Neural crest cell (in vitro differentiated cells): Measurements from ENCODE around the gene CDK5RAP2. TPM values are rescaled to one million over a fixed set of nuclear protein-coding genes. Genes with fewer than 3 reads are reported as not detected.

Source experiments
- DNase-seq: peaks from one replicate; pipeline ENCODE4 v3.0.0; 2021; ENCODE audit warnings: low read depth, mixed read lengths, low spot score
- H3K27ac Mint-ChIP-seq: one replicate; pipeline ENCODE4 v1.8.0; 2021; ENCODE audit warnings: mild to moderate bottlenecking, mixed read lengths; ENCODE audit not compliant: unreplicated experiment
- H3K27me3 Mint-ChIP-seq: 2 replicates; pipeline ENCODE4 v1.8.0; 2021; ENCODE audit warnings: low read depth, mild to moderate bottlenecking, mixed read lengths
- H3K36me3 Mint-ChIP-seq: 2 replicates; pipeline ENCODE4 v1.8.0; 2021; ENCODE audit warnings: low read depth, mild to moderate bottlenecking, mixed read lengths
- H3K4me1 Mint-ChIP-seq: 2 replicates; pipeline ENCODE4 v1.8.0; 2021; ENCODE audit warnings: mixed read lengths
- H3K4me3 Mint-ChIP-seq: one replicate; pipeline ENCODE4 v1.8.0; 2021; ENCODE audit warnings: mild to moderate bottlenecking, mixed read lengths
- H3K9me3 Mint-ChIP-seq: 2 replicates; pipeline ENCODE4 v1.8.0; 2021; ENCODE audit warnings: mixed read lengths
- CTCF ChIP-seq: fragments of 200-600 bp; sonication (generic); conservative IDR thresholded peaks from 2 replicates; pipeline ENCODE4 v1.5.0; 2021; ENCODE audit warnings: antibody characterized with exemption, mild to moderate bottlenecking
- total RNA-seq: library from RNA; stranded (reverse); gene quantifications from 2 replicates; pipeline ENCODE4 v1.2.1, GENCODE V29; 2021

The CDK5RAP2 gene
- total RNA-seq, 1 donor from 2014 or later = 116 TPM

- H3K27ac Mint-ChIP-seq = peak overlapping the region; percentile 22
- peak; percentile 53 for DNase-seq
- H3K27me3 Mint-ChIP-seq = no peaks in the 10 kb centered on the region
- peaks cover 11% of the 10 kb centered on the region for H3K36me3 Mint-ChIP-seq
- peaks cover 11% of the 10 kb centered on the region for H3K4me1 Mint-ChIP-seq
- no peaks in the 10 kb centered on the region for H3K9me3 Mint-ChIP-seq
- peak; percentile 89 for TF ChIP-seq CTCF
- H3K4me3 Mint-ChIP-seq = no peak overlapping the region
Measured at GRCh38 chr9:120477534-120478001, 102.4 kb downstream of the CDK5RAP2 start.

- H3K4me1 Mint-ChIP-seq = peaks cover 8% of the 10 kb centered on the region
- H3K27ac Mint-ChIP-seq = no peak overlapping the region
- TF ChIP-seq CTCF = no peak
- peaks cover 13% of the 10 kb centered on the region for H3K36me3 Mint-ChIP-seq
- no peaks in the 10 kb centered on the region for H3K27me3 Mint-ChIP-seq
- no peaks in the 10 kb centered on the region for H3K9me3 Mint-ChIP-seq
- H3K4me3 Mint-ChIP-seq = no peak overlapping the region
- no peak for DNase-seq
Measured at GRCh38 chr9:120475341-120475740, 104.6 kb downstream of the CDK5RAP2 start.

GRCh38 chr9:120474591-120475243 is 105.2 kb downstream of the CDK5RAP2 start:
- Mint-ChIP-seq H3K27me3 (no peaks in the 10 kb centered on the region), H3K36me3 (peaks cover 13% of the 10 kb centered on the region), H3K27ac (peak overlapping the region; percentile 70)

GRCh38 chr9:120473608-120474007 is 106.4 kb downstream of the CDK5RAP2 start:
- H3K4me3 Mint-ChIP-seq = no peak overlapping the region
- no peak for TF ChIP-seq CTCF
- H3K36me3 Mint-ChIP-seq = peaks cover 14% of the 10 kb centered on the region
- H3K9me3 Mint-ChIP-seq = no peaks in the 10 kb centered on the region
- no peak for DNase-seq
- no peaks in the 10 kb centered on the region for H3K4me1 Mint-ChIP-seq
- no peaks in the 10 kb centered on the region for H3K27me3 Mint-ChIP-seq
- H3K27ac Mint-ChIP-seq = no peak overlapping the region

More at GRCh38 chr9:120474591-120475243, 105.2 kb downstream of the CDK5RAP2 start:
- TF ChIP-seq CTCF = no peak
- no peak for DNase-seq
- Mint-ChIP-seq H3K9me3 (no peaks in the 10 kb centered on the region), H3K4me3 (no peak overlapping the region), H3K4me1 (peaks cover 6% of the 10 kb centered on the region)

- Mint-ChIP-seq H3K27me3 (no peaks in the 10 kb centered on the region), H3K27ac (no peak overlapping the region), H3K9me3 (no peaks in the 10 kb centered on the region), H3K36me3 (peaks cover 21% of the 10 kb centered on the region), H3K4me3 (no peak overlapping the region), H3K4me1 (no peaks in the 10 kb centered on the region)
- TF ChIP-seq CTCF = no peak
- DNase-seq = no peak
Measured at GRCh38 chr9:120465685-120466407, 114.1 kb downstream of the CDK5RAP2 start.
